ENCODE measurements around the gene BTBD2.

GRCh38 chr19:2021453-2022140, 6.1 kb upstream of the BTBD2 start:
- TF ChIP-seq CTCF (IDR thresholded peaks at IDR 0.05) (no peak), POLR2A (IDR thresholded peaks at IDR 0.05) (no peak)

Data from lower leg skin (tissue), 3 donors.